Activated naive CD8-positive, alpha-beta T cell treated with anti-CD3 and anti-CD28 coated beads, Interleukin-2, amount 50 U/mL, for 16 hours (primary cell): ENCODE measurements around the gene SORD.
"Not testable (repeated sequence)": the region's sequence is repeated elsewhere in the genome, so short reads cannot be mapped to it uniquely, and the experiment has no call there.

Experiments
- DNase-seq: peaks from one replicate; pipeline ENCODE4 v3.0.0-alpha.2; 2020; ENCODE audit warnings: low read depth, low spot score

SORD gene

GRCh38 chr15:45024649-45025048 lies 1.7 kb downstream of the SORD start:
- DNase-seq: not testable (repeated sequence)

GRCh38 chr15:45025627-45026026 lies 2.6 kb downstream of the SORD start:
- not testable (repeated sequence) for DNase-seq

- DNase-seq: no peak
These were observed 3.7 kb downstream of the SORD start for GRCh38 chr15:45026651-45027190.

- no peak for DNase-seq
These were observed 4.2 kb downstream of the SORD start for GRCh38 chr15:45027220-45027619.

- no peak for DNase-seq
These were observed 7.7 kb downstream of the SORD start for GRCh38 chr15:45030743-45031142.

- DNase-seq: not testable (repeated sequence)
These were observed 8.6 kb downstream of the SORD start for GRCh38 chr15:45031522-45032028.

GRCh38 chr15:45032501-45032900 lies 9.5 kb downstream of the SORD start:
- DNase-seq: not testable (repeated sequence)

GRCh38 chr15:45034087-45034486 lies 11.1 kb downstream of the SORD start:
- not testable (repeated sequence) for DNase-seq

- DNase-seq: not testable (repeated sequence)
These were observed 11.8 kb downstream of the SORD start for GRCh38 chr15:45034600-45035375.

- peak; percentile 40 for DNase-seq
These were observed 14.1 kb downstream of the SORD start for GRCh38 chr15:45036812-45037781.

GRCh38 chr15:45037936-45038335 lies 14.9 kb downstream of the SORD start:
- no peak for DNase-seq

- DNase-seq: not testable (repeated sequence)
These were observed 17.4 kb downstream of the SORD start for GRCh38 chr15:45040396-45040795.

GRCh38 chr15:45041538-45041937 lies 18.5 kb downstream of the SORD start:
- not testable (repeated sequence) for DNase-seq

- not testable (repeated sequence) for DNase-seq
These were observed 19.9 kb downstream of the SORD start for GRCh38 chr15:45042859-45043258.

GRCh38 chr15:45044270-45044669 lies 21.3 kb downstream of the SORD start:
- DNase-seq: not testable (repeated sequence)

- not testable (repeated sequence) for DNase-seq
These were observed 25.4 kb downstream of the SORD start for GRCh38 chr15:45048449-45048793.

- no peak for DNase-seq
These were observed 26.0 kb downstream of the SORD start for GRCh38 chr15:45048794-45049631.

GRCh38 chr15:45050587-45050986 lies 27.6 kb downstream of the SORD start:
- no peak for DNase-seq

GRCh38 chr15:45052676-45053075 lies 29.7 kb downstream of the SORD start:
- DNase-seq: not testable (repeated sequence)

GRCh38 chr15:45058690-45059675 lies 36.0 kb downstream of the SORD start:
- DNase-seq: not testable (repeated sequence)
